ENCODE measurements around the gene TMEM39A.

The TMEM39A gene

GRCh38 chr3:119506631-119507030 lies 43.2 kb upstream of the TMEM39A start:
- no peak overlapping the region for H2BK5ac ChIP-seq (ENCODE audit: low read depth, low read length, poor library complexity)
- DNase-seq = no peak
- no peak overlapping the region for H3K27ac ChIP-seq (ENCODE audit: low read depth, low read length)
- H3K4ac ChIP-seq (ENCODE audit: low read depth, low read length) = no peak overlapping the region
- no CpG with 5 or more reads among the region's 4 CpGs for WGBS (ENCODE audit: extremely low coverage, insufficient coverage, insufficient read length)
- no peak overlapping the region for H3K4me2 ChIP-seq (ENCODE audit: low read length)
- no peak overlapping the region for H3K9ac ChIP-seq (ENCODE audit: low read length)
- H3K79me1 ChIP-seq (ENCODE audit: low read length) = no peaks in the 10 kb centered on the region
- no peak overlapping the region for H3K23ac ChIP-seq (ENCODE audit: low read length)
- no peak overlapping the region for H4K12ac ChIP-seq (ENCODE audit: low read depth, low read length)
- H3K36me3 ChIP-seq (ENCODE audit: control insufficient read depth in 1 of 2, insufficient read depth in 2 of 2, low read length in 2 of 2) = peaks cover 9 to 14% of the 10 kb centered on the region in 2 experiments
- no peak overlapping the region for H2AK5ac ChIP-seq (ENCODE audit: low read length)
- H3K9me3 ChIP-seq (ENCODE audit: insufficient read depth, low read depth, low read length) = no peaks in the 10 kb centered on the region
- H3K18ac ChIP-seq (ENCODE audit: low read length) = no peak overlapping the region
- H2BK120ac ChIP-seq (ENCODE audit: insufficient read depth, low read length, poor library complexity) = no peak overlapping the region
- H3K79me2 ChIP-seq (ENCODE audit: control insufficient read depth, insufficient read depth, low read length, poor library complexity) = no peaks in the 10 kb centered on the region
- no peak overlapping the region for H3K14ac ChIP-seq (ENCODE audit: low read length)
- no peaks in the 10 kb centered on the region for H3K27me3 ChIP-seq (ENCODE audit: insufficient read depth, low read length)
- no peaks in the 10 kb centered on the region for H3K4me1 ChIP-seq (ENCODE audit: control insufficient read depth in 1 of 2, insufficient read depth in 2 of 2, low read length in 2 of 2)
- no peak overlapping the region for H3K4me3 ChIP-seq (ENCODE audit: low read depth, low read length)
- no peak overlapping the region for H2BK12ac ChIP-seq (ENCODE audit: low read length)
- H4K91ac ChIP-seq (ENCODE audit: low read depth, low read length) = no peak overlapping the region
- no peak overlapping the region for H2AFZ ChIP-seq (ENCODE audit: insufficient read depth, low read length, poor library complexity)
- H4K8ac ChIP-seq (ENCODE audit: low read depth, low read length) = no peak overlapping the region

GRCh38 chr3:119500901-119501300 lies 37.5 kb upstream of the TMEM39A start:
- H4K8ac ChIP-seq (ENCODE audit: low read depth, low read length) = no peak overlapping the region
- H4K91ac ChIP-seq (ENCODE audit: low read depth, low read length) = no peak overlapping the region
- H2BK12ac ChIP-seq (ENCODE audit: low read length) = no peak overlapping the region
- no peak overlapping the region for H2AK5ac ChIP-seq (ENCODE audit: low read length)
- peaks cover 3 to 9% of the 10 kb centered on the region in 2 experiments for H3K36me3 ChIP-seq (ENCODE audit: control insufficient read depth in 1 of 2, insufficient read depth in 2 of 2, low read length in 2 of 2)
- H3K14ac ChIP-seq (ENCODE audit: low read length) = no peak overlapping the region
- H3K27me3 ChIP-seq (ENCODE audit: insufficient read depth, low read length) = no peaks in the 10 kb centered on the region
- H2AFZ ChIP-seq (ENCODE audit: insufficient read depth, low read length, poor library complexity) = no peak overlapping the region
- no peak overlapping the region for H3K18ac ChIP-seq (ENCODE audit: low read length)
- no peak overlapping the region for H3K27ac ChIP-seq (ENCODE audit: low read depth, low read length)
- H3K9ac ChIP-seq (ENCODE audit: low read length) = no peak overlapping the region
- H3K79me2 ChIP-seq (ENCODE audit: control insufficient read depth, insufficient read depth, low read length, poor library complexity) = peaks cover 6% of the 10 kb centered on the region
- H3K4me3 ChIP-seq (ENCODE audit: low read depth, low read length) = no peak overlapping the region
- no peaks in the 10 kb centered on the region for H3K9me3 ChIP-seq (ENCODE audit: insufficient read depth, low read depth, low read length)
- H3K23ac ChIP-seq (ENCODE audit: low read length) = no peak overlapping the region
- H3K79me1 ChIP-seq (ENCODE audit: low read length) = peaks cover 5% of the 10 kb centered on the region
- no CpG with 5 or more reads among the region's 2 CpGs for WGBS (ENCODE audit: extremely low coverage, insufficient coverage, insufficient read length)
- H3K4me2 ChIP-seq (ENCODE audit: low read length) = no peak overlapping the region
- peaks cover 5% of the 10 kb centered on the region in 2 experiments for H3K4me1 ChIP-seq (ENCODE audit: control insufficient read depth in 1 of 2, insufficient read depth in 2 of 2, low read length in 2 of 2)
- H4K12ac ChIP-seq (ENCODE audit: low read depth, low read length) = no peak overlapping the region
- H2BK120ac ChIP-seq (ENCODE audit: insufficient read depth, low read length, poor library complexity) = no peak overlapping the region
- H2BK5ac ChIP-seq (ENCODE audit: low read depth, low read length, poor library complexity) = no peak overlapping the region
- DNase-seq = peak in 1 of 2 donors; percentile 48
- H3K4ac ChIP-seq (ENCODE audit: low read depth, low read length) = no peak overlapping the region

- no peak overlapping the region for H3K23ac ChIP-seq (ENCODE audit: low read length)
- peaks cover 5% of the 10 kb centered on the region for H3K79me1 ChIP-seq (ENCODE audit: low read length)
- no peak overlapping the region for H4K12ac ChIP-seq (ENCODE audit: low read depth, low read length)
- DNase-seq = no peak
- H3K4ac ChIP-seq (ENCODE audit: low read depth, low read length) = no peak overlapping the region
- WGBS (ENCODE audit: extremely low coverage, insufficient coverage, insufficient read length) = no CpG with 5 or more reads among the region's 4 CpGs
- no peak overlapping the region for H4K91ac ChIP-seq (ENCODE audit: low read depth, low read length)
- H2BK120ac ChIP-seq (ENCODE audit: insufficient read depth, low read length, poor library complexity) = no peak overlapping the region
- no peak overlapping the region for H2AFZ ChIP-seq (ENCODE audit: insufficient read depth, low read length, poor library complexity)
- H3K14ac ChIP-seq (ENCODE audit: low read length) = no peak overlapping the region
- no peaks in the 10 kb centered on the region for H3K9me3 ChIP-seq (ENCODE audit: insufficient read depth, low read depth, low read length)
- H3K9ac ChIP-seq (ENCODE audit: low read length) = no peak overlapping the region
- H4K8ac ChIP-seq (ENCODE audit: low read depth, low read length) = no peak overlapping the region
- no peak overlapping the region for H3K27ac ChIP-seq (ENCODE audit: low read depth, low read length)
- no peak overlapping the region for H3K18ac ChIP-seq (ENCODE audit: low read length)
- H2BK12ac ChIP-seq (ENCODE audit: low read length) = no peak overlapping the region
- peaks cover 6% of the 10 kb centered on the region for H3K79me2 ChIP-seq (ENCODE audit: control insufficient read depth, insufficient read depth, low read length, poor library complexity)
- no peaks in the 10 kb centered on the region for H3K27me3 ChIP-seq (ENCODE audit: insufficient read depth, low read length)
- peaks cover 5% of the 10 kb centered on the region in 2 experiments for H3K4me1 ChIP-seq (ENCODE audit: control insufficient read depth in 1 of 2, insufficient read depth in 2 of 2, low read length in 2 of 2)
- H2AK5ac ChIP-seq (ENCODE audit: low read length) = no peak overlapping the region
- H3K36me3 ChIP-seq (ENCODE audit: control insufficient read depth in 1 of 2, insufficient read depth in 2 of 2, low read length in 2 of 2) = peaks cover 3 to 7% of the 10 kb centered on the region in 2 experiments
- H3K4me2 ChIP-seq (ENCODE audit: low read length) = no peak overlapping the region
- no peak overlapping the region for H2BK5ac ChIP-seq (ENCODE audit: low read depth, low read length, poor library complexity)
- no peak overlapping the region for H3K4me3 ChIP-seq (ENCODE audit: low read depth, low read length)
These were observed 36.9 kb upstream of the TMEM39A start for GRCh38 chr3:119500265-119500664.

GRCh38 chr3:119498186-119499011 lies 35.0 kb upstream of the TMEM39A start, which contains the start of gene TIMMDC1:
TSS of gene TIMMDC1 (plus strand) at chr3:119498547. CDS start at chr3:119498734, 187 bp downstream.
- peak within 1 kb of the TSS; percentile 92 for H2AFZ ChIP-seq (ENCODE audit: insufficient read depth, low read length, poor library complexity)
- H3K4ac ChIP-seq (ENCODE audit: low read depth, low read length) = peak within 1 kb of the TSS; percentile 68
- H3K18ac ChIP-seq (ENCODE audit: low read length) = peak within 1 kb of the TSS; percentile 67
- peak within 1 kb of the TSS; percentile 88 for H3K14ac ChIP-seq (ENCODE audit: low read length)
- peaks cover 3% of the 10 kb centered on the region in 2 experiments for H3K36me3 ChIP-seq (ENCODE audit: control insufficient read depth in 1 of 2, insufficient read depth in 2 of 2, low read length in 2 of 2)
- no peaks in the 10 kb centered on the region for H3K27me3 ChIP-seq (ENCODE audit: insufficient read depth, low read length)
- peak within 1 kb of the TSS; percentile 92 for H4K8ac ChIP-seq (ENCODE audit: low read depth, low read length)
- no CpG with 5 or more reads among the region's 58 CpGs for WGBS (ENCODE audit: extremely low coverage, insufficient coverage, insufficient read length)
- H2AK5ac ChIP-seq (ENCODE audit: low read length) = peak within 1 kb of the TSS; percentile 37
- peak within 1 kb of the TSS; percentile 82 for H3K4me3 ChIP-seq (ENCODE audit: low read depth, low read length)
- H3K4me2 ChIP-seq (ENCODE audit: low read length) = peak within 1 kb of the TSS; percentile 72
- no peak within 1 kb of the TSS for H2BK12ac ChIP-seq (ENCODE audit: low read length)
- H3K4me1 ChIP-seq (ENCODE audit: control insufficient read depth in 1 of 2, insufficient read depth in 2 of 2, low read length in 2 of 2) = peaks cover 5% of the 10 kb centered on the region in 2 experiments
- H3K9ac ChIP-seq (ENCODE audit: low read length) = peak within 1 kb of the TSS; percentile 84
- peak within 1 kb of the TSS; percentile 85 for H4K12ac ChIP-seq (ENCODE audit: low read depth, low read length)
- H2BK120ac ChIP-seq (ENCODE audit: insufficient read depth, low read length, poor library complexity) = peak within 1 kb of the TSS; percentile 76
- DNase-seq = peak; percentile 99
- H3K79me2 ChIP-seq (ENCODE audit: control insufficient read depth, insufficient read depth, low read length, poor library complexity) = peaks cover 6% of the 10 kb centered on the region
- peak within 1 kb of the TSS; percentile 60 for H2BK5ac ChIP-seq (ENCODE audit: low read depth, low read length, poor library complexity)
- peak within 1 kb of the TSS; percentile 88 for H4K91ac ChIP-seq (ENCODE audit: low read depth, low read length)
- peaks cover 5% of the 10 kb centered on the region for H3K79me1 ChIP-seq (ENCODE audit: low read length)
- peak within 1 kb of the TSS; percentile 72 for H3K27ac ChIP-seq (ENCODE audit: low read depth, low read length)
- no peaks in the 10 kb centered on the region for H3K9me3 ChIP-seq (ENCODE audit: insufficient read depth, low read depth, low read length)
- H3K23ac ChIP-seq (ENCODE audit: low read length) = no peak within 1 kb of the TSS

Measured in trophoblast cell (in vitro differentiated cells and primary cell).